Measurements from ENCODE around the gene WSB2.
"Not testable (repeated sequence)": the region's sequence is repeated elsewhere in the genome, so short reads cannot be mapped to it uniquely, and the experiment has no call there.

WSB2 gene

DNA sequence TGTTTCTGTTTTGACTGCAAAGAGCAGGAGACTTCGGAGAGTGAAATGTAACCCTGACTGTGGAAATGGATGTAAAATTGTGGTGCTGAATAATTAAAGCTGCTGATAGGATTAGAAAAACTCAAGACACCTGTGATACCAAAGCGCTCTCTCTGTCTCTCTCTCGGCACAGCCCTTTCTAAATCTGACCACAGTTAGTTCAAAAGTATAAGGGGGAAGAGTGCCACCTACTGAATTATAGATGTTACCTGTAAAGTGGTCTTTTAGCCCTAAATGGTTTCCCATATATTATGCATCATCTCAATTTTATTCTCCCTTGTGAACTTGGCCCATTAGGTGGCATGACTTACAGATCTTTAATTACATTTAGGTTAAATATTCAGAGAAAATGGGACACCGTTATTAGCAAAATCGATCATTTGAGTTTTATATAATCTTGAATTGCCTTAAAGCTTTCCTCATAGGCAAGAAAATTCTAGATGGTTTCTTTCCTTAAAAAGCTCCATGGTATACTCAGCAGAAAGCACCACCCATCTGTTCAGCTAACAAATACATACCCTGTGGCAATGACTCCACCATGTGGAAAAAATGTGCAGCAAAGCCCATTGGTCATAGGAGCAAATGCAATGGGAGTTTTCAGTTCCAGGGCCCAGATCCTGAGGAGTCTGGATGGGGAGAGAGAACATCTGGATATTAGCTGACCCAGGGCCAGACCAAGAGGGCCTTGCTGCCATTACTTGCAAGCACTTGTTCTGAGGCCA, 26.4 kb downstream of the WSB2 start:
- DNase-seq = peak; percentile 34

DNA sequence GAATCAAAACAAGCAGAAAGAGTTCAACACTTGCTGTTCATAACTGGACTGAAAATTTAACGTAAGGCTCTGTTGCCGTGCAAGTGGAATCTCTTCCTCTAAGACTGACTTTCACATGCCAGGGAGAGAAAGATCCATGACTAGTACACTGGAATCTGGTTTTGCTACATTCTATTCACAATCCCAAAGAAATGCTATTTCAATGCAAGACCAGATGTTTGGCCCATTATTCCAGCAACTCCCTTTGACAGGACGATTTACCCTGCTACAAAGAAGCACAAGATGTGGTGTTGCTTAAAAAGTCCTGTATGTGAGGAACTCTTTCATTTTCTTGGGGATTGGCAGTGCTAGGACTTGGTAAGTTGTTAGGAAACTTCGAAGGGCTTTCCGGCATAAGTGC, 27.1 kb downstream of the WSB2 start:
- DNase-seq = no peak

DNA sequence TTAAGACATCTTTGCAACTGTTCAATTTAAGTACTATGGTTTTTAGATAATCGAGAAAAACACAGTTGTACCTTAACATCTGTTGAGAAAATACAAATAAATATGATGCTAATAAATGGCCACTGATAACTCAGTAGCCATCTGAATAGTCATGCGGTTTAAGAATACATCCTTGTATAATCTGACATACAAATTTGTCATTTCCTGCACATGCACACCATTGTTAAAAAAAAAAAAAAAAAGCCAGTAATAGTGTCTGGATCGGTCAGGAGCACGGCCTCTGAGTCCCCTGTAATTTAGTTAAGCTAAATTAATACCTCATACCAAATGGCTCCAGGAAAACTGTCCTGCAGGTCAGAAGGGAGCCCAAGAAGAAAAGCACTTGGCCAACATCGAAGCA, 27.7 kb downstream of the WSB2 start:
- no peak for DNase-seq

DNA sequence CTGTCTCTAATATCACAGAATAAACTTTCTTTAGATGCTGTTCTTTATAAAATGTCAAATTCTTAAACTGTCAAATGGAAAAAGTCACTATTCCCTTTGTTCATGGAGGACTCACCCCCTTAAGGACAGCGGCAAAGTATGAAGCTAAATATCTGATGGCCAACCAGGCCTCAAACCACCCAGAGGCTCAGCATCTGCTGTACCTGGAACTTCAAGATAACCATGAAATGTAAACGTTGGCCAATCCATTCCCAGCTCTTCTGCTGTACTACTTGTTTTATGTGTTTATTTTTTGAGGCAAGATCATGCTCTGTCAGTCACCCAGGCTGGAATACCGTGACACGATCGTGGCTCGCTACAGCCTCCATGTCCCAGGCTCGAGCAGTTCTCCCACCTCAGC, 28.8 kb downstream of the WSB2 start:
- no peak for DNase-seq

DNA sequence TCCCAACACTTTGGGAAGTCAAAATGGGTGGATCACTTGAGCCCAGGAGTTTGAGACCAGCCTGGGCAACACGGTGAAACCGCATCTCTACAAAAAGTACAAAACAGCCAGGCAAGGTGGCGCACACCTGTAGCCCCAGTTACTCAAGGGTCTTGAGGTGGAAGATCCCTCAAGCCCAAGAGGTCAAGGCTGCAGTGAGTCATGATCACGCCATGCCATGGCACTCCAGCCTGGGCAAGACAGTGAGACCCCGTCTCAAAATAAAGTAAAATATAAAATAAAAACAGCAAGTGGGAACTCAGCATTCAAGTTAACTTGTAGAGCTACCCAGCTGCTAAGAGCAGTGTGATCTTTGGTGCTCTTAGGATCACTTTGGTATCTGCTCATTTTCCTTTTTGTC, 31.8 kb downstream of the WSB2 start:
- no peak for DNase-seq

DNA sequence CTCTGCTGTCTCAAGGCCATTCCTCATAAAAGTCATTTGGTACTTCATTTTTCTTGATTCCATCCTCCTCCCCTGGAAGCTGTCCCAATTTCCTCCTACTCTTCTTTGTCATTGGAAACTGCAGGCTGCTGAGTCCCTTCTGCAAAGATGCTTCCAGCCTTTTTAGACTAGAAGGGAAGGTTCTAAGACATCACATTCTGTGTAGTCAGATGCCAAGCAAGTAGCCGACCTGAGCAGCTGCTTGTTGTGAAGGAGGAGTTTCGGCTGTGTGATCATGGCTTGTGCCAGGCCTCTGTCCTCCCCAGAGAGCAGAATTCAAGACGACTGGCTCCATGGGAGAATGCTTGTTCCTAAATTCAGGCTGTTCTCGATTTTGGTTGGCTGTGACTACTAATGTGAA, 35.8 kb downstream of the WSB2 start:
- no peak for DNase-seq

DNA sequence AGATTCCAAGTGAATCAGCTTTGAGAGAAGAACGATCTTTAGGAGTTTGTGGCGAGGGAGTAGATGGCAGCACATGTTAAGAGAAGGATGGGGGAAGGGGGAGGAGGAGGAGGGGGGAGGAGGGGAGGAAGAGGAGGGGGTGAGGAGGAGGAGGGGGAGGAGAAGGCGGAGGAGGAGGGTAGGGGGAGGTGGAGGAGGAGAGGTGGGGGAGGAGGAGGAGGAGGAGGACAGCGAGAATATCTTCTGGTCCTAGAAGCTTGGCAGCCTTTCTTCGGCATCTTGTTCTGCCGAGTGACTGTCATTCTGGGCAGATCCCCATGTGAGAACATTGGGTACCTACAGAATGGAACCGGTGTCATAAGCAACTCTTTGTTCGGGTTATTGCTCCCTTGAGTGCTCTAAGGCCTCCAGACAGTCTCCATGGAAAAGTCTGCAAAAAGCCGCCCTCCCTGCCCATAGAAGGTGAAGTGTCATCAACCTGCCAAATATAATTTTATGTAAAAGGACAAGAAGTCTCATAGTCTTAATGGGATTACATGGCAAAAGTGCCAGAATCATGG, 37.6 kb downstream of the WSB2 start:
- DNase-seq = no peak

DNA sequence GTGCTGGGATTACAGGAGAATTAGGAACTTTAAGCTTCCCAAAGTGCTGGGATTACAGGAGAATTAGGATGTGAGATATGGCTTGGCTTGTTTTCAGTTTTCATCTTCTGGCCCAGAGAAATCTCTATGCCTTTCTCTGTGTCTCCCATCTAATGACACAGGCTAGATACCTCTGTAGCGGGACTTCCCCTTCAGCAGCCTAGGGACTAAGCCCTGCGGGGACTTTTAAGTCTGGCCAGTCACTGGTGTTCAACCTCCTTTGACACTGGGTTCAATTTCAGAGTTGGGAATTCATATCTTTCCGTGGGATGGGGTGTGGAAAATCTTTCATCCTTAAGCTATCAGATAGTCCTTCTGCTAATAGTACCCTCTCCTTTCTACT, 38.3 kb downstream of the WSB2 start:
- no peak for DNase-seq

DNA sequence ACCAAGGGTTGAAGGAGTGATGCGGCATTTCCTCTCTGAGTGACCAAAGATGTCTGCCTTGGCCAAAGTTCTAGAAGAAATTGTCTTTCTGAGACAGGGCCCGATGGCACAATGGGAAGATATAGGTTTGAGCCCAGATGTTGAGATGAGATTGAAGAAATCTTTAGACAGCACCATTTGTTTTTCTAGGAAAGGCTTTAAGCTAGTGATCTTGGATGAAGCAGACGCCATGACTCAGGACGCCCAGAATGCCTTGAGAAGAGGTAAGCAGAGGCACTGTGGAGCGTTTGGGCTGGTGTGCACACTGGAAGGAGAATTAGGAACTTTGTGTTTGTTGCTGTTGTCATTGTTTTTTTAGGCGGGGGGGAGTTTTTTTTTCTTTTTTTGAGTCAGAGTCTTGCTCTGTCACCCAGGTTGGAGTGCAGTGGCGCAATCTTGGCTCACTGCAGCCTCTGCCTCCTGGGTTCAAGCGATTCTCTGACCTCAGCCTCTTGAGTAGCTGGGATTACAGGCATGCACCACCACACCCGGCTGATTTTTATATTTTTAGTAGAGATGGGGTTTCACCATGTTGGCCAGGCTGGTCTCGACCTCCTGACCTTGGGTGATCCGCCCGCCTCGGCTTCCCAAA, 38.8 kb downstream of the WSB2 start:
- DNase-seq = not testable (repeated sequence)

DNA sequence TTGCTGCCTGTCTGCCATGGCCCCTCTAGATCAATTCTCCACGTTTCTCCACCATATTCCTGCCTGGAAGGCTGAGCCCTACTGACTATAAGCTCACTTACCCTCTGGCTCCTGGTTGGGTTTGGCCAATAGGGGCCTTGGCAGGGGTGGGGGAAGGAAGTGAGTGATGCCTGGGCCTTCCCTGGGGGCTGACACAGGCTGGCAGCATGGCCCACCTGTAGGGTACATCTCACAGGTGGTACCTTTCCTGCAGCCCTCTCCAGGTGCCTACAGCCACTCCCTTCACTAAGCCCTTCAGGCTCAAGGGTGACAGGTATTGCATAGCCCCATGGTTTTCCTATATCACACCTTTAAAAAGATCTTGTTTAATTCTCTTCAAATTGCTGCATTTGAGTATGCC, 40.9 kb downstream of the WSB2 start:
- no peak for DNase-seq

DNA sequence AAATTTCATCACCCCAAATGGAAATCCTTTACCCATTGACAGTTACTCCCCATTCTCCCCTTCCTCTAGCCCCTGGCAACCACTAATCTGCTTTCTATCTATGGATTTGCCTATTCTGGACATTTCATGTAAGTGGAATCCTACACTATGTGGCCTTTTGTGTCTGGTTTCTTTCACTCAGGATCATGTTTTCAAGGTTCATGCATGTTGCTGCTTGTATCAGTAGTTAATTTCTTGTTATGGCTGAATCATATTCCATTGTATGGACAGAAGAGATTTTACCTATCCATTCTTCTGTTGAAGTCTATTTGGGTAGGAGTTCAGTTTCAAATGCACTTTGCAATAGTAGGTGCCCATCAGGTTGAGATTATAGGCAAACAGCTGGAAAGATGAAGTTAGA, 43.1 kb downstream of the WSB2 start:
- no peak for DNase-seq

DNA sequence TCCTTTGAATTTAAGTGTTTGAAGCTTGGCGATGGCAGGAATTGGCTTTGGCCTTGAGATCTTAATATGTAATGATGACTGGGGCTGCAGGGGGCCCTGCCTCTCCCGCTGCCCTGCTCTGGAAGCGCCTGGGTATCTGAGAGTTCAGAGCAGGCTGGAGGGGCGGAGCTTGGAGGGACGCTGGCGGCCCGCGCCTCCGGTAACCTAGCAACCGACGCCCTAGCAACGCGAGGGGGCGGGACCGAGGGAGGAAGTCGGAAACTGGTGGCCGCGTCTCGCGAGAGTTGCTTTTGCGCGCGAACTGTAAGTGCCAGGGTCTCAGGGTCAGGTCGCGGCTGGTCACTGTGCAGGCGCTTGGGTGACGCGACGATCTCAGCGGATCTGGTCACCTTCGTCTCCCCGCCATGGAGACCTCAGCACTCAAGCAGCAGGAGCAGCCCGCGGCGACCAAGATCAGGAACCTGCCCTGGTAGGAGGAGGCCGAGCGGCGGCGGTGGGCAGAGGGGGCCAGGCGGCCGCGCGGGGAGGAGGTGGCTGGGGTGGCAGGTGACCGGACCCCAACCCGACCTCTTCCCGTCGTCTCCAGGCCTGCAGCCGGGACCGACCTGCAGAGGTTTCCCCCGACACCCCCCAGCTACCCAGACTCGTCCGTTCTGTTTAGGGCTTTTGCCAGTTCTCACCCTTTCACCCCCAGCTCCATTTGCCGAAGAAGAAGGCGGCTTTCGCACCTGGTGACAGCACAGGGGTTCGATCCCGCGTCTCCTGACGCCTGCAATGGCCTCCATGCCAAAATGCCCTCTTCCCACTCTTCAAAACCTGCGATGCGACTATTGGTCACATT, 44.3 kb downstream of the WSB2 start, which contains the start of gene RFC5:
Gene RFC5, plus strand, starts transcription at position 280 of the 841 bp plus-strand sequence. Its CDS starts 125 bp downstream, at position 405.
- peak; percentile 99 for DNase-seq

DNA sequence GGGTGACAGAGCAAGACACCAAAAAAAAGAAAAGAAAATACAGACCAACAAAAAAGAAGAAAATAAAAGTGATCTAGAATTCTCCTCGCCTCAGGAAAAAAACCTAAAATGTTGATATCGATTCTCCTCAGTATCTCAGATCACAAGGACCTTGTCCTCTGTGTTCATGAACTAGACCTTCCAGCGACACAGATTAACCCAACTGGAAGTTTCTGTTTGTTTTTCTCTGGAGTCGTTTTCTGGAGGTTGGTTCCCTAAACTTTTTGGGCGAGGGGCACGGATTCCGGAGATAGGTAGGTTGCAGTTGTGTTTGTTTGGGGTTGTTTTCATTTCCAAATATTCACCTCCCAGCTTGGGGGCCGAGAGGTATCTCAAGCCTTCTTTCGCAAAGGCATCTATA, 45.0 kb downstream of the WSB2 start:
- no peak for DNase-seq

DNA sequence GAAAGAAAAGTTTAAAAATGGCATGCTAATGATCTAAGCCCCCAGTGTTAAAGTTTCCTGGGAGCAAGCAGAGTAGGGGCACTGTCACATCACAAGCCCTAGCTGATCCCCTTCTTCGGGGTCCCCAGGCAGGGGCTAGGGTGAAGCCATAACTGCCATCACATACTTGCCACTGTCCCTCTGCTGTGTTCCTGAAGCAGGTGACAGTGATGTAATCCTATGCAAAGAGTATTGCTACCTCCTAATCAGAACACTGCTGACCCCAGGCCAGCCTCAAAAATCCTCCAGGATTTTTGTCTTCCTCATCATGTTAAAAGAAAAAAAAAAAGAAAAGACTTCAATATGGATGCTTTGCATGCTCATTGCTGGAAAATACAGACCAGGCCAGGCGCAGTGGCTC, 45.7 kb downstream of the WSB2 start:
- no peak for DNase-seq

DNA sequence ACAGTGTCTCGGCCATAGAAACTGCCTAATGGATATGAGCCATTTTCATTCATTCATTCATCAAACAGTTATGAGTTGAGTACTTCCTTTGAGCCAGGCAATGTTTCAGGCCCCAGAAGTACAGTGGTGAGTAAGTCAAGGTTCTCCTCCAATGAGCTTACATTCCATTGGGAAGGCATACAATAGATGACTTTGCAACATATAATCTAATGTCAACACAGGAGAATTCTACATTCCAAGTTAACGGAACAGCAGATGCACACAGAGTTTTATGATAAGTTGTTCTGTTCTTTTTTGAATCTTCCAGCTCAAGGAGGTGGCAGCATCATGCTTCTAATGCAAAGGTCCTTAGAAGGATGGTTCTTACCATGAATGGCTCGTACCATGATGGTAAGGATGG, 47.7 kb downstream of the WSB2 start:
- DNase-seq = no peak

DNA sequence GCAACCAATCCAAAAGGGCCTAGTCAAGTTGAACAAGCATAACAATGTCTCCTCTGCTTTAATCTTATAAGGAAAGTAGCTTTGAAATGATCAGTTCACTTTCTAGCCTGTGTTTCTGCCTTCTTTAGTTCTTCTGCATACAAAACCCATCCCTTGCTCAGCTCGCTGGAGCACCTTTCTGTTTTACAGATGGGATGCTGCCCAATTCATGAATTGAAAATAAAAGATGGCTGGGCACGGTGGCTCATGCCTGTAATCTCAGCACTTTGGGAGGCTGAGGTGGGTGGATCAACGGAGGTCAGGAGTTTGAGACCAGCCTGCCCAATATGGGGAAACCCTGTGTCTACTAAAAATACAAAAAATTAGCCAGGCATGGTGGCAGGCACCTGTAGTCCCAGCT, 49.0 kb downstream of the WSB2 start:
- no peak for DNase-seq

DNA sequence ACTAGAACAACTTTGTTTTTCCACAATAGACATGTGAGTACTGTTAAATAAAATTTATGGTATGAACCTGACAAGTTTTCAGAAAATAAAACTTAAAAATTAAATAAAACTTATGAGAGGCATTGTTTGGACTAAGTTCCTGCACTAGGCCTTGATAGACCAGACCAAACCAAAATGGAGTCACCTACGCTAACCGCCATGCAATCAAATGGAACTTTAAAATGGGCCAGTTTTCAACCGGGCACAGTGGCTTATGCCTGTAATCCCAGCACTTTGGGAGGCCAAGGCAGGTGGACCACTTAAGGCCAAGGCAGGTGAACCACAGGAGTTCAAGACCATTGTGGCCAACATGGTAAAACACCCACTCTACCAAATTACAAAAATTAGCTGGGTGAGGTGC, 49.6 kb downstream of the WSB2 start:
- no peak for DNase-seq

DNA sequence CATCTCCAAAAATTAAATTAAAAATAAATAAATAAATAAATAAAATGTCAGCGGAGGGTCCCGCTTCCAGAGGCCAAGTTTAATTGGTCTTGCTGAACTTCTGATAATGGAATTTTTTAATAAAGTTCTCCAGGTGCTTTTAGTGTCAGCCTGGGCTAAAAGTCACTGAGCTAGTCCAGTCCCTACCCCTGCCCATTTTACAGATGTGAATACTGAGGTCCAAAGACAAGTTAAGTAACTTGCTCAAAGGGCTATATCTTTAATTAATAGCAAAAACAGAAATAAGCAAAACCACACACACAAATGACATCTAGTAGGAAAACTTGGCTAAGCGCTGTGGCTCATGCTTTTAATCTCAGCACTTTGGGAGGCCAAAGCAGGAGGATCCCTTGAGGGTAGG, 50.1 kb downstream of the WSB2 start:
- DNase-seq = no peak

DNA sequence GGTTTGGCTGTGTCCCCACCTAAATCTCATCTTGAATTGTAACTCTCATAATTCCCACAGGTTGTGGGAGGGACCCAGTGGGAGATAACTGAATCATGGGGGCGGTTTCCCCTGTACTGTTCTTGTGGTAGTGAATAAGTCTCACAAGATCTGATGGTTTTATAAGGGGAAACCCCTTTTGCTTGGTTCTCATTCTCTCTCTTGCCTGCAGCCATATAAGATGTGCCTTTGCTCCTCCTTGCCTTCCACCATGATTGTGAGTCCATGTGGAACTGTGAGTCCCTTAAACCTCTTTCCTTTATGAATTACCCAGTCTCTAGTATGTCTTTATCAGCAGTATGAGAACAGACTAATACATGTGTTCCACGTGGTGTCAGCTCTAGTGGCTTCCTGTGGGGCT, 61.2 kb downstream of the WSB2 start:
- DNase-seq = not testable (repeated sequence)

DNA sequence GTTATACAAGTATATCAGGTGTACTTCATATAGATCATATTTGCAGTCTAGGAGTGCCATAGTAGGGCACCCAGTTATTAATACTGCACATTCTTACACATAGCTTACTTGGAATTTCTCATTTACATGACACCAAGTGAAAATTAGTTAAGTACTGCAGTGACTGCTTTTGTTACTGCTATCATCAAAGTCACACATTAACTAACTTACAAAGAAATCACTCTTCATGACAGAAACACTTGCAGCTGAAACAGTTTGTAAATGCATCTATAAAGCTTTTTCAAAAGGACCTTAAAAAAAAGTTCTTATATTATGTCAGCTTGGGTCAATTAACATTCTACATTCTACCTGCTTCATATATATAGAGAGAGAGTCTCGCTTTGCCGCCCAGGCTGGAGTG, 62.3 kb downstream of the WSB2 start:
- no peak for DNase-seq

DNA sequence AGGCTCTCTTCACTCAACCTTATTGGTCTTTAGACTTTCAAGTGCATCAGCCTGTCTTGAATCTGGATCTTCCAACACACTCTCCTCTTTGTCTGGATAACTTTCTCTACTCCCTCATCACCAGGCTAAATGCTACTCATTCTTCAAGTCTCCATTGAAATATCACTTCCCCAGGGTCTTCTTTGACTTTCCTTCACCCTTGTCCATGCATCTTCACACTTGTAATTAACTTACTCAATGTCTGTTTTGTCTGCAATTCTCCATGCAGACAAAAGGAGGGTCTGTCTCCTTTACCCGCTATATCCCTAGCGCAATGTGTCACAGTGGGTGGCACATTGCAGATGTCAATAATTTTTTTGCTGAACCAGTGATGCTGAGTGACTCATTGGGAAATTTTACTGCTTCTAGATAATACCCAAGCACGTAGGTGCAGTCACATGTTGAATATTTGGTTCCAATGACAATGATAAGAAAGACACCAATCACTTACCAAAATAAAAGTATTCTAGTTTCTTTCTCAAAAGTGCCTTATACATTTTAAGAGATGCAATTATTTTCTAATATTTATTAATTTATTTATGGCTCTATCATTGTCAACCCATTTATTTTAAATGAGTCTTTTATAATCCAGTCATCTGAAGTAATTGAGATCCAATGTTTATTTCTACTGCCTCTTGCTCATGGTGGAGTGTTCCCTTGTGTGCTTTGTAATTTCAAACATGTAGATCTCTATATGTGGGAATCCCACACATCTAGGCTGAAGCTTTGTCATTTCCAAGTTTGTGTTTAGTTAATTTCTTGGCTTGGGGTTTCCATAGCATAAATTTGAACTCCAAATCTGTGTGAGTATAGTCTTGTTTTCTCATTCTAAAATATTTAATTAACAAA, 66.2 kb downstream of the WSB2 start:
- no peak for DNase-seq

DNA sequence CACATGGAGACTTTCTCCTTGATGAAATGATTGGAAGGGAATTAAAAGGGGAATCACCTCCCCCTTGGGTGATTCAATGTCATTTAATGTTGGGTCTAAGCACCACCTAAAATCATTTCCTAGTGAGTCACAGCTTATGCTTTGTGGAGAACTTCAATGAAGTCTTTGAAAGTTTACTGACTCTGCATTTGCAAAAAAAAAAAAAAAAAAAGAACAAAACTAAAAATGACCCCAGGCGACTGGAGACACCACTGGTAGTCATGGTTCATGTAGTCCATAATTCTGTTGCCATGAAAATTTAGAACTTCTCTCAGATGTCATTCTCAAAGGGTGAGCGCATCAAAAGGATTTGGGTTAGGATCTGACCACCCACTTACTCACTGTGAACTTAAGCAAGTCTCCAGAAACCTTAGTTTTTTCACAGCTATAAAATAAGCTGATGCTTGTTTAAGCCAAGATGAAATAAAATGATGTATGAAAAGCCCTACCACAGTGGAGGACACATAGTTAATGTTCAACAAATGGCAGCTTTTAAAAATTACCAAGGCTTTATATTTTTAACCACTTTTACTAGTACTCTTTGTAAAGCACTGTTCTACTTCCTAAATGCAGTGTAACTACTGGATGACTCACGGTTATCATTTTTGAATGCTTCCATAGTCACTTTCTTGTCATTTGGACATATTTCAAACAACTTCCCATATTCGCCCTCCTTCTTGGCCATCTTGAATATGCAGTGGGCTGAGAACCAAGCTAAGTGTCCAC, 74.1 kb downstream of the WSB2 start:
- no peak for DNase-seq
